NCI-H1930 (cell line): ENCODE results near the gene FSTL4.

ENCODE experiments used
- DNase-seq, 2 experiments: peaks; one replicate each; lab custom pipeline; 2025; lab: John Stamatoyannopoulos, UW

FSTL4 gene

DNA sequence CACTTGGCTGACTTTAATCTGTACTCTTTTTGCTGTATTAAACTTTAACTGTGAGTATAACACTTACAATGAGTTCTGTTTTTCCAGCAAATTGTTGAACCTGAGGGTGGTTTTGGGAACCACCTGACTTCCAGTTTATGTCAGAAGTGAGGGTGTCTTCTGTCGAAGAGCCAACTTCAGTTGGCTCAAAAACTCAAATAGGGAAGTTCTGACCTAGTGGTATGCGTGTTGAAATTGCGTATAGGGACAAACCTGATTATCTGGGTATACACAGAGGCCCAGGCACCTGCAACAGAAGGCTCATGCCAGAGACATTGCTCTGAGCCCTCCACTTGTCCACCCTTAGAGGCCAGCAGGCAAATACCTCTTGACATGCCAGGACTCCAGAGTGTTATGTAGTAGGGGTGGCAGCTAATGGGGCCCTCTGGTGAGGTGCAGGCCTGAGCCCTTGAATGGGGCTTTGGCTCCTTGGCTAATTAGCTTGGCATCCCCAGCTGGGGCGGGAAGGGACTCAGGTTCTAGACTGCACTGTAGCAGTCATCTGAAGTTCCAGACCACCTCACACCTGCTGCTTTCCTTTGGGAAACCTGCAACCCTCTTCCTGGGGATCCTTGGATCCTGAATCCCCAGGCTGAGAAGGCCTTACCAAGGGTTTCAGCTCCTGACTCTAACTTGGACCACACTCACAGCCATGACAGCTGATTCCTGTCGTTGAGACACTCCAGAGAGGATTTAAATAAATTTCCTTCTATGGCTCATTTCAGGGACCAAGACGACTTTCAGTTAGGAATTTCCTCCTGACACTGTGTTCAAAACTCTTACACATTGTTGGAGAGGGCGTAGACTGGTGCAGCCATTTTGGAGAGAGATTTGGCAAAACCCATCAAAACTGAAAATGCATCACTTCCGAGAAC lies 370.9 kb downstream of the FSTL4 start:
- DNase-seq = no peak

DNA sequence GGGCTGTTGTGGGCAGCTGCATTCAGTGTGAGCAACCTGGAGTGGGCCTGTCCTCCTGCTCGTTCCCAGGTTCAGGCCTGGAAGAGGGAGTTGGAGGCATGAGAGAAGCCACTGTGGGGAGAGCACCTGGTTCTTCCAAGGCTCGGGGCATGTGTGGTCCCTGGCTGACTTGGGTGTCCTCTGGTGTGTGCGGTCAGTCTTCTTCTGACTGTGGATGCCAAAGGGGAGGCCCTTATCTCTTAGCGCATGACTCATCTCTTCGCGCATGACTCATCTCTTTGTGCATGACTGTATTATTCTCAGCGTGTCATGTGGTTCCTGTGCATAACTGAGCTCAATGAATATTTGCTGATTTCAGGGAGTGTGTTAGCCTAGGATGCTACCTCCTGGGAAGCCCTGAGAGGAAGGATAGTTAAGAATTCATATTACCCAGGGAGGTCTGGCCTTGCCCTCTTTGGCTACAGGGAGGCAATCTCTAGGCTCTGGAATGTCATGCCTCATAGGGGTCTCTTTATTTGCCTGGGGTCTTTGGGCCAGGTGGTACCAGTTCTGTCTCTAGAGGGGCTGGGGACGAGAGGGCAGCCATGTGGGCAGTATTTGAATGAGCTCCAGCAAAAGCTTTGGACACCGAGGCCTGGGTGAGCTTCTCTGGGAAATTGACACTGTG lies 371.8 kb downstream of the FSTL4 start:
- DNase-seq = no peak

DNA sequence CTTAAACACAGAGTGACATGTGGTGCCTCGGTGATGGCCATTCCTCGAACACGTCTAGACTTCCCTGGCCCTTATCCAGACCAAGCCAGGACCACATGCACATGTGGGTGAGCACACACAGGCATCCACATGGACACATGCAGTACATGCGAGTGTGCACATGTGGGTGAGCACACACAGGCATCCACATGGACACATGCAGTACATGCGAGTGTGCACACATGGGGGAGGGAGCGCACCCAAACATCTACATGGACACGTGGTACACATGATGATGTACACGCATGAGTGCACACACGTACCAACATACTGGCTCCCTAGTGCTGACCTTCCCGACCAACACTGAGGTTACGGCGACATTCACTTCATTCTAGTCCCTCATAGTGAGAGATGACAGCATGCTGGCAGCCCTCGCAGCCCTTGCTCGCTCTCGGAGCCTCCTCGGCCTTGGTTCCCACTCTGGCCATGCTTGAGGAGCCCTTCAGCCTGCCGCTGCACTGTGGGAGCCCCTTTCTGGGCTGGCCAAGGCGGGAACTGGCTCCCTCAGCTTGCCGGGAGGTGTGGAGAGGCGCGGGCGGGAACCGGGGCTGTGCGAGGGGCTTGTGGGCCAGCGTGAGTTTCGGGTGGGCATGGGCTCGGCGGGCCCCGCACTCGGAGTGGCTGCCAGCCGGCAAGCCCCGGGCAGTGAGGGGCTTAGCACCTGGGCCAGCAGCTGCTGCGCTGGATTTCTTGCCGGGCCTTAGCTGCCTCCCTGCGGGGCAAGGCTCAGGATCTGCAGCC lies 373.7 kb downstream of the FSTL4 start:
- DNase-seq = no peak

DNA sequence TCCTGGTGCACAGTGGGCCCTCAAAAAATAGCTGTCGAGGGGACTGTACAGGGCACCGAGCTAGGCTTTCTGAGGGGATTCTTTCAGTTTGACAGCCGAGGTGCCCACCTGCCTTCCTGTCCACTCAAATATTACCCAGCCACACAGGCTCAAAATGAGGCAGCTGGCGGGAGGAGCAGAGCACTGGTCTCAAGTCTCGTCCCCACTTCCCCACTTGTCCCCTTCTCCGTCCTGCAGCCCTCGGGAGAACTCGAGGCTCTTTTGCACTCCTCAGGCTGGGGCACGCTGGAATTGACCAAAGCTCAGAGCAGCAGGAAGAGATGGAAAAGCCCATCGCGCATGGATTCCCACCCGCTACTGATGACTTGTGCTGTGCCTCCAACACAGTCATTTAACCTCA lies 375.4 kb downstream of the FSTL4 start:
- no peak for DNase-seq

DNA sequence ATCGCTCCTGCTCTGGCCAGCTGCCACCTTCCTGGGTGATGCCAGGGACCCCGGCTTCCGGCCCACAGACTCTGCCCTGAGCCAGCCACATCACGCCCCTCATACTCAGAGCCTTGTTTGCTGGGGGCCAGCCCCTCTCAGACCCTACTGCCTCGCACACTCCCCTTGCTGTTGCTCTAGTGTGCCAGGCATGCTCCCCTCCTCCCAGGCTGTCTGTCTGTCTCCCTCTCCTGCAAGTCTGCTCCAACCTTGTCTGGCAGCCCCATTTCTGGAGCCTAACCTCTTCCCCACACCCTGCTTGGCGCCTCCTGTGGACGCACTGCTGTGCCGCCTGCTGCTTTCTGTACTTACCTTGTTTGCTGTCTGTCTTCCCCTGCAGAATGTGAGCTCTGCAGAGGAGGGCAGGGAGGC lies 375.8 kb downstream of the FSTL4 start:
- DNase-seq = no peak

DNA sequence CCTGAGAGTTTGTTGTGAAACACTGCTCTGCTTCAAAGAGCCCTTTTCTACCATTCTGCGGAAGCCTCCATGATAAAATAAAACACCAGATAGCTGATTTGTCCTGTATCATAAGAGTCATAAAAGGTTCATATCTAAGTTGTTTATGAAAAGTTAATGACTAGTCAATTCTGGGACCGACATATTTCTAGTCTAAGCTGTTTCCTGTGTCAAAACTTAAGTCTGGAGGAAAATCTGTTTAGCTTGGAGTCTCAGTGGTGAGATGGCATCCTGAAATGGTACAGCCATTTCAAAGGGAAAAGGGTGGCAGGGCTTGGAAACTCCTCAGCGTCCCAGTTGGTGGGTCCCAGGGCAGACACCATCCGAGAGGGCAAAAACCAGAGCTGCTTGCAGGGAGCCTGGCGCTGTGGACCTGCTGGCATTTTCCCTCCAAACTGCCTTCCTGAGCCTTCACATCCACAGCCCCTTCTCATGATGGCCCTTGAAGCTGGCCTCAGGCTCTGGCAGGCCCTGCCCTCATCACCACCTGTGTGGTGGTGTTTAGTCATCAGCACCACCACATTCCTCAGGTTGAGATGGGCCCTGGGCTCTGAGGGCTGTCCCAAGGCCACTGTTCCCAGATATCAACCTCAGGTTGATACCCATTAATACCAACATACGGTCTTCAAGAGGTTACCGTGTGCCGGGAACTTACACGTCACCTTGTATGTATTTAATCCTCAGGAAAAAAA lies 376.5 kb downstream of the FSTL4 start:
- DNase-seq = no peak

DNA sequence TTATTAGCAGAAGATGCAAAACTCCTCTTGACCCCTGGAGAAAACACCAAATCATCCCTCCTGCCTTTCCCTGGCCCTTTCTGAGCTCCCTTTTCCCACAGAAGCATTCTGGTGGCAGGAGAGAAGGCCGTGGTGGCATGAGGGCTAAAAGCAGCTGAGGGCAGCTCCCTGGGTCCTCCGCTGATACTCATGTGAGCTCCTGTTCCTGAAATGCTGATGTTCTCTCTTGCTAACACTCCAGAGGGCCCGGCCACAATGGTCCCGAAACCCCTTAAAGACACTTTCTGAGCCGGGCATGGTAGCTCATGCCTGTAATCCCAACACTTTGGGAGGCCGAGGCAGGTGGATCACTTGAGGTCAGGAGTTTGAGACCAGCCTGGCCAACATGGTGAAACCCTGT lies 377.4 kb downstream of the FSTL4 start:
- no peak for DNase-seq

DNA sequence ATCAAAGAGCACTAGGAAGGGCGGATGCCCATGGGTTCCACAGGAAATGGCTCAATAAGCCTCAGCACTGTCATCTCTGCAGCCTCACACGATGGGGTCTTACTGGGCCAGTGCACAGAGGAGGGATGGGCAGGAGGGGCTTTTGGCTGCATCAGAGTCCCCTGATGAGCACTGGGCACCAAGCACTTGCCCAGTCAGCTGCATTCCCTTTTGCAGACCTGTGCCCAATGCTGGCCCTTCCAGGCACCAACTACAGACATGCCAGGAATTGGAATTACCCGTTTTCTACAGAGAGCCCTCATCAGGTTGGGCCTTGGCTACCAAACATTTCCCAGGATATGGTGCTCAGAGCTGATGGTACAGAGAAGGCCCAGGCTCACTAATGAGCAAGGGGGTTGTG lies 378.1 kb downstream of the FSTL4 start:
- DNase-seq = no peak

DNA sequence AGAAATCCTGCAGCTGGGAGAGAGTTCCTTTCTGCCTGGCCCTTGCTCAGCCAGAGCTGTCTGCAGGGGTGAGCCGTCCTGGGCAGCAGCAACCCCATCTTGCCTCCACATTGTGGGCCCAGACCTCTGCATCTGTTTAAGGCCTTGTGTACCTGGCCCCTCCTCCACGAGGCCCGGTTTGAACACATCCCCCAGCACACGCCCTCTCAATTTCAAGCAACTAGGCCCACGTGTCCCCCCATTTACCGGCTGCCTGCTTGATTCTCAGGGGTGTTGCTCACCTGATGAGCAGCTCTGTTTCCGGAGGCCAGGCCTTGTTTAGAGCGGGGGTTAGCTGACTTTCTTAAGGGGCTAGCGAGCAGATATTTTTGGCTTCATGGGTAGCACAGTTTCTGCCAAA lies 378.7 kb downstream of the FSTL4 start:
- DNase-seq = no peak

DNA sequence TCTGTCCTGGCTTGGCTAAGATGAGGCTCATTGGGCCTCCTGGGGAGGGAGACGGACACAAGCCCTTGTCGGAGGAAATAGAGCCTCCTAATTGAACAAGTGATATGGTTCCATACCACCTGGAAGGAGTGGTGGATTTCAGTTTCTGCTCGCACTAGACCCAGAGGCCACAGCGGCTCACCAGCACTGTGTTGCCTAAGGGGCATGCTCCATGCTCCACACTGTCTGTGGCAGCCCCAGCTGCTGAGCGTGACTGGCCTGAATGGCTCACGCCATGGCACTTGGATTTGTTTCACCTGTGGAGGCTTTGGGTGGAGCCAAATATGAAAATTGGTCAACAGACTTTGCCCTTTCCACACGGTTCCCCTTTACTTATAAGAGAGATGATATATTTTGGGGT lies 379.4 kb downstream of the FSTL4 start:
- DNase-seq = no peak

DNA sequence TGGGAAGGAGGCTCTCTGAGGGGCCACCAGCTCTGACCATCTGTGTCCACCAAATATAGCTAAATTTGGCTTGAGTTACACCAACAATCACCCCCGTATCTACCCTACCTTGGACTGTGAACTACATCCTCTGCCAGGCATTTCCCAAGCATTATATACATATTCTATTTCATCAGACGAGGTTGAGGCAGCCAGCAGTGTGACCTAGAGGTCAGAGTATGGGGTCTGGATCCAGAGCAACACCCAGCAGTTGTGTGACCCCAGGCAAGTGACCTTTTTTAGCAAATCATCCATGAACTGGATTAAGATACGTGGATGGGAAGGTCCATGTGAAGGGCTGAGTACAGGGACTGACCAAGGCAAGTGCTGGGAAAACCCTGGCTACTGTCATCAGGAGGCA lies 379.9 kb downstream of the FSTL4 start:
- DNase-seq = no peak

DNA sequence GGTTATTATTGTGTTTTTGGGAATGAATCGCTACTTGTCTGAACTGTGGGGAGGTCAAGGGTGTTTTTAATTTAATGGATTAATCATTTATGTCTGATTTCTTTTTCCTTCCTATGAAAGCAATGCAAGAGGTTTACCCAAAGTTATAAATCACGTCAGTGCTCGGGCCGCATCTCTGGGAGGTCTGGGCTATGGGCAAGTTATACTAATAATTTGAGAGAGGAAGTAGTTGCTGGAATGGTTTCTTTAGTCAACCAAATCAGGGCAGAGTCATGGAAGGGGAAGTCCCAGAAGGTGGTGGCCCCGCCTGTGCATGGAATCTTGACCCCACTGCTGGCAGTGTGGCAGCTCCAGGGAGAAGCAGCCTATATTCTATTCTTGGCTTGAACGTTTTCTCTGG lies 380.3 kb downstream of the FSTL4 start:
- no peak for DNase-seq

DNA sequence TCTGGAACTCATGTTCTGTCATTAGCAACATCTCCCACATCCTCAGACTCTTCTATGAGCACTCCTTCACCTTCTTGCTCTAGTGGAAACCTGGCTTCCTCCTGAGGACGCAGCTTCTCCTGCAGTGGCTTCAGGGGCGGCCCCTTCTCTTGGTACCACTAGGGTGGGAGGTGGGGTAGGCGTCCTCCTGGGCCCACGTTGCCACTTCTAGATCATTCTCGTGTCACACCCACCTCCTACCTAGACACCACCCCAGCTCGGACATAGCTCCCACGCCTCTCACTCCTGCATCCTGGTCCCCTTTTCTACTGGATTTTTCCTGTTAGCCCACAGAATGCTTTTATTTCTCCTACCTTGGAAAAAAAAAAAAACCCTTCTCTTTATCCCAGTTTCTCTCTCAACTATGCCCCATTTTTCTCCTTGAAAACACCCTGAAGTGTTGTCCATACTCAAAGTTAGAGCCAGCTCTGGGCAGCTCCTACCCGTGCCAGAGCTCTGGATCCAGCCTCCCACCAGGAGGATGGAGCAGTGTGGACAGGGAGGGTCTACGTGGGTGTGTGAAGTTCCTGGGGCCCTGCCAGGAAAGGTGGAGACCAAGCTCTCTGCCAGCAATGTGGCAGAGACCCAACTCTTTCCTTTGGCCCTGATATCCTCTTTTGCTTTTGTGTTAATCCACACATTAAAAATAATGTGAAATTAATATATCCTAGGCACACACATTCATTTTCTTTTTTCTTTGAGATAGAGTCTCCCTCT lies 381.3 kb downstream of the FSTL4 start:
- no peak for DNase-seq

DNA sequence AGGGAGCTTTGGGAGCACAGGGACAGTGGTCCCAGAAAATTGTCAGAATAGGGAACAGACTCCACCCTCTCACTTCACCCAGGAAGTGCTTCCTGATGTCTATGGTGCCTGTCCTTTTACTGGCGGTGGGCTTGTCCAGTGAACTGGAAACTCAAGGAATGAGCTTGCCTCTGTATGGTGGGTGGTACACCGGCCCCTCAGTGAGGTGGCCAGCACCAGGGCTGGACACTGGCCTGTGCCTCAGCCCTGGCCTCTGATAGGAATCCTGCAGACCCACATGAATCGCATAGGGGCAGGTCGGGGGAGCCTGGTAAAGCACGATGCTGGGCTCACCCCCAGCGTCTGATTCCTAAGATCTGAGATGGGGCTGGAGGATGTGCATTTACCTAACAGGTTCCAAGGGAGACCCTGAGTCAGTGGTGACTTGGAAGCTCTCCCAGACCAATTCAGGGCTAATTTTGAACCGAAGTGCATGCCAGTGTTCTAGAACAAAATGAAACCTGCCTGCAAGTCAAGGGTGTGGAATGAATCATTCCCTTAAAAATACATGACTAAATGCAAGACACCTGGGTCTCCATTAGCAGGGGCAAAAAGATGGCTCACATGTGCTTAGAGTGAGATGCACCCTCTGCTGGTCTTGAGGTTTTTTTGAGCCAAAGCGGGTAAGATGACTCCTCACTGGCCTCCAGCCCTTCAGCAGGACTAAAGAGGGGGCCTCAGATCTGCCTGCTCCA lies 382.2 kb downstream of the FSTL4 start:
- DNase-seq = no peak

DNA sequence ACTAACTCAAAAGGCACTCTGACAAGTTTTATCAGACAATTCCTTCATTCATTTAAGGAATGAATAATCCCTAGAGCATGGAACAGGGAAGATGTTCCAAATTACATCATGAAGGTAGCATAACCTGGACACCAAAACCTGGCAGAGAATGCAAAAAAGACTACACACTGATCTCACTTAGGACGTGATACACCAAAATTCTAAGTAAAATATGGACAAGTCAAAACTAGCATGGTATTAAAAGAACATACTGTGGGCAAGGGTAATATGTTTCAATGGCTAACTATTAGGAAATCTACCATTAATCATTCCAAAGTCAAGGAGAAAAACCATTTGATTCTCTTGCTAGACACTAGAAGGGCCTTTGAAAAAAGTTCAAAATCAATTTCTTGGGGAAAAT lies 384.0 kb downstream of the FSTL4 start:
- DNase-seq = no peak

DNA sequence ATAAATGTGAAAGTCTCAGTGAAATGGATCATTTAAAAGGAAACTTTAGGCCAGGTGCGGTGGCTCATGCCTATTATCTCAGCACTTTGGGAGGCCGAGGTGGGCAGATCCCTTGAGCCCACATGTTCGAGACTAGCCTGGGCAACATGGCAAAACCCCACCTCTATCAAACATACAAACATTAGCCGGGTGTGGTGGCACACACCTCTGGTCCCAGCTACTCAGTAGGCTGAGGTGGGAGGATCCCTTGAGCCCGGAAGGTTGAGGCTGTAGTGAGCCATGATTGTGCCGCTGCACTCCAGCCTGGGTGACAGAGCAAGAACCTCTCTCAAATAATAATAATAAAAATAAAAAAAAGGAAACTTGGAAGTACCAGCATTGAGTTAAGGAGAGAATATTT lies 384.4 kb downstream of the FSTL4 start:
- no peak for DNase-seq

DNA sequence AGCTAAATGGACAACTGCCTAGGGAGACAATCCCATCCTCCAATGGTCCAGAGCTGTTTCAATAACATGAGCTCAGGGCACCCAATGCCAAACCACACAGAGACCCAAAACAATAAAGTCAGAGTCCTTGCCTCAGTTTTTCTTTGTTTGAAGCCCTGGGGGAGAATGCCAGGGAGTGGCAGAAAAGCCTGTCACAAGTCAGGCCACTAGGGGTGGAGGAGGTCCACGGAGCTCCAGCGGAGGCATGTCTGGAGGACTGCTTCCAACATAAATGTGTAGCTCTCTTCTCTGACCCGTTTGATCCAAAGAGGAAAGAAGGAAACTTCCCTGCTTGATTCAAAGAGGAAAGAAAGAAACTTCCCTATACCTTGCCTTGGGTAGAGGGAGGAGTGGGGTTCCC lies 385.3 kb downstream of the FSTL4 start:
- no peak for DNase-seq

DNA sequence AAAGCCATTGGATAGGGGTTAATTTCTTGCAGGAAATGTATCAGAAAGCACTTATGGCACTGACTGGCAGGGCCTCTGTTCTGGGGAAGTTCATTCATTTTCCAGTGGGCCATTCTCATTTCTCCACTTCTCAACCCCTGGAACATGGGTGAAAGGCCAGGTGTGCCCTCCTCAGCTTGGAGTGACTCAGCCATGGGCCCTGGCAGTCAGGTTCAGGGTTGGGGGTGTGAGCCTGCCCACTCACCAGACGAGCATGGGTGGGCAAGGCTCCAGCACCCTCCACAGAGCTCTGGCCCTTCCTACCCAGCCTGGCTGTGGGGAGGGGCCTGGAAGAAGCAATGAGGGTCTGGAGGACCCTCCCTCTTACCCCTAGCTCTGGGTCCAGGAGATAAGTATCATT lies 386.2 kb downstream of the FSTL4 start:
- DNase-seq = no peak

DNA sequence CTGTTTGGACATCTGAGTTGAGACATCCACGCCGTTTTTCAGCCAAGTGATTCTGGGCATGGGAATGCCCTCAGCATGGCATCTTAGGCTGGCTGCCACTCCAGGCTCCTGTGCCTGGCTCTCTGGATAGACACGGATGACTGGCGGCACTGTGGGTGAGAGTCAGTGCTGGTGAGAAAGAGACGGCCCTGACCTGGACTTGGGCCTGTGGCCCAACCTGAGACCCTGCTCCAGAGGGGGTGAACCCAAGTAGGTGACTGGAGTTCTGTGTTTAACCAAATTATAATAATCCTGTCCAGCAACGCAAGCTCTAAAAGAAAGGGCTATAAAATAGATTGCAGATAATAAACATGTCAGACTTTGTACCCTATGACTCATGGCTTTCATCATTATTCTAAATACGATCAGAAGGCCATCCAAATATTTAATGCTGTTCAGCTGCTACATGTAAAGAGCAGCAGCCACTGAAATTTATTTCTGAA lies 386.6 kb downstream of the FSTL4 start:
- DNase-seq = no peak

DNA sequence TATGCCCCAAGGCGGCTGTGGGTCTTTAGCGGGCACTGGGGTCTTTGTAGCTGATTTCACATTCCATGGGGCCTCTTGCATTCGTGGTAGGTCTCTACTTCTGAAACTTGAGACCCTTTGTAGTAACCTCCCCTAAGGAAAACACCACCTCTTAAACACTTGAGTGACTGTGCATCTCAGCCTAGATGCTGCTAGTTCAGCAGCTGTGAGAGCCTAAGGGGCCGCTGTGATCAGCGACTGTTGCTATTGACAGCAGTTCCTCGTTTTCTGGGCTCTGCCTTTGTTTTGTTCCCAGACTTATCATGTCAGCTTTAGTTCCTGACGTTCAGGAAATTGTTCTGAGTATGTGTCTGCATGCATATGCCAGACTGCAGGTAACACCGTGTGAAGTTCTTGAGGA lies 389.4 kb downstream of the FSTL4 start:
- no peak for DNase-seq

DNA sequence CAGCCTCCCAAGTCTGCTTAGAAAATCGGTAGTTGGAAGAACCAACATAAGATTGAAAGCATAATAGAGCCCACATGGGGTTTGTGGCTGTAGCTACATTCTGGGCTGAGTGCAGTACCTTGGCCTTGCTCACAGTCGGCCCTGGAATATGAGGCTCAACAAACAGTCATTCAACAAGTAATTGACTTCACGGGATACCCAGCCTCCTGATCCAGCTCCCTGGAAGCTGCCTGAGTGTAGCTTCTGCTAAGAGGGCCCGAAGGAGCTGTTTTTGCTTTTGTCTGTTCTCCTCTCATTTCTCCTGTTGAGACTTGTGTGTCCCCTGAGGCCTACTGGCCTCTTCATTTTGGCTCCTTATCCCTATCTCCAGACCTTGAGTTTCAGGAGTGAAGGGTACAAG lies 389.8 kb downstream of the FSTL4 start:
- no peak for DNase-seq
